ENCODE results near the gene CELSR2. TPM values are rescaled to one million over a fixed set of nuclear protein-coding genes. Genes with fewer than 3 reads are reported as not detected.

The CELSR2 gene
- total RNA-seq, 1 experiment from 2014 or later, result 17.1 TPM

DNA sequence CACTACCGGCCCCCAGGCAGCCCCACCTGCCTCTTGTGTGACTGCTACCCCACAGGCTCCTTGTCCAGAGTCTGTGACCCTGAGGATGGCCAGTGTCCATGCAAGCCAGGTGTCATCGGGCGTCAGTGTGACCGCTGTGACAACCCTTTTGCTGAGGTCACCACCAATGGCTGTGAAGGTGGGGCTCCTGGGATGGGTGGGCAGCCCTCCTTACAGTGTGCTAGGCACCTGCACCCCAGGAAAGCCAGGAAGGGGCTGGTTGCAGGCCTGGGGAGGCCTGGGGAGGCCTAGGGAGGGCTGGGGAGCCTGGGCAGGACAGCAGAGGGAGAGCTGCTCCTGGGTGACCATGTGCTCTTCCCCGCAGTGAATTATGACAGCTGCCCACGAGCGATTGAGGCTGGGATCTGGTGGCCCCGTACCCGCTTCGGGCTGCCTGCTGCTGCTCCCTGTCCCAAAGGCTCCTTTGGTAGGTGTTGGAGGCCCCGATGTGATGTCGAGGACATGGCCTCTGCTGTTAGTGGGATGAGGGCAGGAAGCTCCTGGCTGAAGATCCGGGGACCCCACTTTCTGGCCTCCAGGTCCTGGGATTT, 16.5 kb downstream of the CELSR2 start:
- no peak overlapping the region for H3K4me2 ChIP-seq (ENCODE audit: low read length)
- BruUV-seq (replicated peaks), result no TSS peak
- ChIA-PET CTCF (interaction anchor here (1.2 kb wide), 1 partner anchor 133 kb away, joined by 4 read pairs; no protein-coding TSS in a partner anchor), POLR2A (no interaction called here), RAD21 (ENCODE audit: low non-redundant PET in 1 of 2, low total read pairs in 2 of 2, uncharacterized antibody in 2 of 2, unreplicated experiment in 2 of 2) (no interaction called here)
- H2AFZ ChIP-seq (ENCODE audit: low read depth, low read length, poor library complexity, severe bottlenecking), result no peak overlapping the region
- no peak overlapping the region for H3K4me3 ChIP-seq (replicated peaks in 1 of 2; ENCODE audit: low read depth in 1 of 2, low read length in 2 of 2)
- H4K20me1 ChIP-seq (ENCODE audit: insufficient read depth), result no peaks in the 10 kb centered on the region
- TF ChIP-seq SP1 (IDR thresholded peaks at IDR 0.05; ENCODE audit: low read depth) (no peak), TCF7L2 (IDR thresholded peaks at IDR 0.05; ENCODE audit: borderline replicate concordance, extremely low read depth, insufficient read depth, insufficient read length) (no peak), ZNF274 (IDR thresholded peaks at IDR 0.05; ENCODE audit: low read depth, low read length) (no peak), FOSL1 (IDR thresholded peaks at IDR 0.05; ENCODE audit: low read depth) (no peak), CBX3 (IDR thresholded peaks at IDR 0.05; ENCODE audit: low read depth) (no peak), RAD21 (IDR thresholded peaks at IDR 0.05; ENCODE audit: low read depth) (no peak), SIN3A (IDR thresholded peaks at IDR 0.05; ENCODE audit: low read depth) (no peak), SRF (IDR thresholded peaks at IDR 0.05; ENCODE audit: low read depth) (no peak), ELF1 (IDR thresholded peaks at IDR 0.05; ENCODE audit: borderline replicate concordance, low read depth) (no peak), ZFX (IDR thresholded peaks at IDR 0.05) (no peak), YY1 (IDR thresholded peaks at IDR 0.05; ENCODE audit: extremely low read depth, insufficient replicate concordance, low read depth, low read length) (no peak), EZH2phosphoT487 (IDR thresholded peaks at IDR 0.05; ENCODE audit: borderline replicate concordance) (no peak), EZH2 (IDR thresholded peaks at IDR 0.05) (no peak), EGR1 (IDR thresholded peaks at IDR 0.05; ENCODE audit: low read depth) (no peak)
- TF ChIP-seq, protein P1, sequence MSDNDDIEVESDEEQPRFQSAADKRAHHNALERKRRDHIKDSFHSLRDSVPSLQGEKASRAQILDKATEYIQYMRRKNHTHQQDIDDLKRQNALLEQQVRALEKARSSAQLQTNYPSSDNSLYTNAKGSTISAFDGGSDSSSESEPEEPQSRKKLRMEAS (IDR thresholded peaks at IDR 0.05), result no peak
- TF ChIP-seq, protein P2, sequence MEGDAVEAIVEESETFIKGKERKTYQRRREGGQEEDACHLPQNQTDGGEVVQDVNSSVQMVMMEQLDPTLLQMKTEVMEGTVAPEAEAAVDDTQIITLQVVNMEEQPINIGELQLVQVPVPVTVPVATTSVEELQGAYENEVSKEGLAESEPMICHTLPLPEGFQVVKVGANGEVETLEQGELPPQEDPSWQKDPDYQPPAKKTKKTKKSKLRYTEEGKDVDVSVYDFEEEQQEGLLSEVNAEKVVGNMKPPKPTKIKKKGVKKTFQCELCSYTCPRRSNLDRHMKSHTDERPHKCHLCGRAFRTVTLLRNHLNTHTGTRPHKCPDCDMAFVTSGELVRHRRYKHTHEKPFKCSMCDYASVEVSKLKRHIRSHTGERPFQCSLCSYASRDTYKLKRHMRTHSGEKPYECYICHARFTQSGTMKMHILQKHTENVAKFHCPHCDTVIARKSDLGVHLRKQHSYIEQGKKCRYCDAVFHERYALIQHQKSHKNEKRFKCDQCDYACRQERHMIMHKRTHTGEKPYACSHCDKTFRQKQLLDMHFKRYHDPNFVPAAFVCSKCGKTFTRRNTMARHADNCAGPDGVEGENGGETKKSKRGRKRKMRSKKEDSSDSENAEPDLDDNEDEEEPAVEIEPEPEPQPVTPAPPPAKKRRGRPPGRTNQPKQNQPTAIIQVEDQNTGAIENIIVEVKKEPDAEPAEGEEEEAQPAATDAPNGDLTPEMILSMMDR (IDR thresholded peaks at IDR 0.05 in 2 of 3, conservative IDR thresholded peaks at IDR 0.05 in 1 of 3; ENCODE audit: borderline replicate concordance in 1 of 3, insufficient read depth in 1 of 3, low read depth in 2 of 3, low read length in 2 of 3), result no peak
- TF ChIP-seq, protein P3, sequence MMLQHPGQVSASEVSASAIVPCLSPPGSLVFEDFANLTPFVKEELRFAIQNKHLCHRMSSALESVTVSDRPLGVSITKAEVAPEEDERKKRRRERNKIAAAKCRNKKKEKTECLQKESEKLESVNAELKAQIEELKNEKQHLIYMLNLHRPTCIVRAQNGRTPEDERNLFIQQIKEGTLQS (IDR thresholded peaks at IDR 0.05), result no peak
- TF ChIP-seq, protein P4, sequence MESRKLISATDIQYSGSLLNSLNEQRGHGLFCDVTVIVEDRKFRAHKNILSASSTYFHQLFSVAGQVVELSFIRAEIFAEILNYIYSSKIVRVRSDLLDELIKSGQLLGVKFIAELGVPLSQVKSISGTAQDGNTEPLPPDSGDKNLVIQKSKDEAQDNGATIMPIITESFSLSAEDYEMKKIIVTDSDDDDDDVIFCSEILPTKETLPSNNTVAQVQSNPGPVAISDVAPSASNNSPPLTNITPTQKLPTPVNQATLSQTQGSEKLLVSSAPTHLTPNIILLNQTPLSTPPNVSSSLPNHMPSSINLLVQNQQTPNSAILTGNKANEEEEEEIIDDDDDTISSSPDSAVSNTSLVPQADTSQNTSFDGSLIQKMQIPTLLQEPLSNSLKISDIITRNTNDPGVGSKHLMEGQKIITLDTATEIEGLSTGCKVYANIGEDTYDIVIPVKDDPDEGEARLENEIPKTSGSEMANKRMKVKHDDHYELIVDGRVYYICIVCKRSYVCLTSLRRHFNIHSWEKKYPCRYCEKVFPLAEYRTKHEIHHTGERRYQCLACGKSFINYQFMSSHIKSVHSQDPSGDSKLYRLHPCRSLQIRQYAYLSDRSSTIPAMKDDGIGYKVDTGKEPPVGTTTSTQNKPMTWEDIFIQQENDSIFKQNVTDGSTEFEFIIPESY (IDR thresholded peaks at IDR 0.05; ENCODE audit: extremely low read depth, insufficient replicate concordance, low read length), result no peak
- no peaks in the 10 kb centered on the region for H3K9me3 ChIP-seq (ENCODE audit: control insufficient read depth in 1 of 2, insufficient read depth in 1 of 2, low read depth in 1 of 2, low read length in 2 of 2)
- H3K9me2 ChIP-seq (ENCODE audit: insufficient read depth), result no peaks in the 10 kb centered on the region
- no peaks in the 10 kb centered on the region for H3K27me3 ChIP-seq (ENCODE audit: insufficient read depth, low read length)
- intact Hi-C loops (cut with micrococcal nuclease), result no loop called here
- no peak for ATAC-seq
- H3K4me1 ChIP-seq (ENCODE audit: control insufficient read depth in 1 of 2, insufficient read depth in 2 of 2, low read length in 2 of 2), result peaks cover 0 to 9% of the 10 kb centered on the region in 2 experiments; a peak in 2 of 4 replicates
- H3K27ac ChIP-seq (ENCODE audit: low read depth, low read length), result no peak overlapping the region
- H3K9ac ChIP-seq (ENCODE audit: low read length), result no peak overlapping the region
- DNase-seq (ENCODE audit: low read depth, low spot score), result no peak
- peaks cover 0 to 4% of the 10 kb centered on the region in 2 experiments; a peak in 2 of 4 replicates for H3K36me3 ChIP-seq (ENCODE audit: control insufficient read depth in 1 of 2, insufficient read depth in 2 of 2, low read length in 2 of 2)
- H3K79me2 ChIP-seq (ENCODE audit: insufficient read depth, low read length), result no peaks in the 10 kb centered on the region
